HL-60 (cell line): Measurements from ENCODE around the gene GDAP1L1.

ENCODE experiments used
- DNase-seq, 2 experiments: peaks; one replicate each; pipeline ENCODE4 v3.0.0-alpha.2; 2010 to 2020; ENCODE audit warnings: low read depth in 1 of 2, low spot score in 1 of 2
- H3K27ac ChIP-seq: fragments of 250-450 bp; sonication (Bioruptor Pico); replicated peaks from 2 replicates; pipeline ENCODE4 v1.5.1; 2020; ENCODE audit warnings: mild to moderate bottlenecking, moderate library complexity
- H3K27me3 ChIP-seq: fragments of 250-450 bp; sonication (Bioruptor Pico); 2 replicates; pipeline ENCODE4 v1.5.1; 2021; ENCODE audit warnings: mild to moderate bottlenecking, moderate library complexity; ENCODE audit not compliant: insufficient read depth, poor library complexity, severe bottlenecking
- H3K4me3 ChIP-seq: replicated peaks from 2 replicates; pipeline ENCODE4 v1.5.1; 2011; ENCODE audit warnings: mild to moderate bottlenecking, control low read depth, low read length; ENCODE audit not compliant: insufficient read depth
- GABPA ChIP-seq: IDR thresholded peaks from 2 replicates; pipeline ENCODE4 v1.6.1; 2012; ENCODE audit warnings: low read depth
- POLR2AphosphoS5 ChIP-seq: IDR thresholded peaks from 2 replicates; pipeline ENCODE4 v1.6.1; 2012; ENCODE audit warnings: low read depth
- SPI1 ChIP-seq: IDR thresholded peaks from 2 replicates; pipeline ENCODE4 v1.6.1; 2012; ENCODE audit warnings: low read depth, mild to moderate bottlenecking, borderline replicate concordance
- TF ChIP-seq, protein P1 (sequence below): IDR thresholded peaks from one replicate; pipeline ENCODE4 v1.5.1; 2011; ENCODE audit warnings: low read length, control low read depth, inconsistent platforms; ENCODE audit not compliant: insufficient read depth
- TF ChIP-seq, protein P2 (sequence below): IDR thresholded peaks from 2 replicates; pipeline ENCODE4 v1.6.1; 2012; ENCODE audit warnings: low read depth; ENCODE audit not compliant: insufficient replicate concordance

GDAP1L1 gene

DNA sequence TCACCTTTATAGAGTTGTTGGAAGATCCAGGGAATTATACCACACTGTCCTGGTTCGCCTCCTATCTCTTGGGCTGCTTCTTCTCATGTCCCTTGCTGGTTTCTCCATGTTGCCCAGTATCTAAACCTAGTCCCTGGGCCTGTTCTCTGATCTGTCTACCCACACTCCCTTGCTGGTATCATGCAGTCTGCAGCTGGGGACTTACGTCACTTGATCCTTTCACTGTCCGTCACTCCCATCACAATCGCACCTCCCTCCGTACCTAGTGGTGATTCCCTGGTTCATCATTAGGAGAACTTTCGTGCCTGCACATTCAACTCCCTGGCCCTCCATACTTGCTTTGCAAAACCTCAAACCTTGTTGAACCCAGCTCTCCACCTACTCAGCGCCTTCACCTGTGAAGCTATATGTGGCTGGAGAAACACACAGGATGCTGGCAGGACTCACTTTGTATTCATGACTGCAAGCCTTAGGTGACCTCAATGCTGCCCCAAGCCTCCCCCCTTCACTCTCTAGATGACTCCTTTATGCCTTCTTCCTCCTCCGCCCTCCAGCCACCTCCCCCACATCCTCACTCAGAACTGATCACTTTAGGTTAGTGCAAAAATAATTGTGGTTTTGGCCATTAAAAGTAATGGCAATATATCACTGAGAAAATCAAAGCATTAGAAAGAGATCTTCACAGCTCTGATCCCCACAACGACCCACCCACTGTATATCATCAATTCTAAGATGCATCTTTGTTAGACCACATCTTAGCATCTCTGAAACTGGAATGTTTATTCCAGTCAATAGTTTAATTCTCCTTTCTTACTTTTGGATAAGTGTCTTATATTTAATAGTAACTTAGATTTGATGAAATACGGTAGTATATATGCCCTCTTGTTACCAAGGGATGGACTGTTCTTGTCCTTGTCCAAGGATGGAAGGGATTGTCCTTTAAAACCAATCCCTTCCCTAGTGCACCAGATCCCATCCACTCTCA lies 26.4 kb downstream of the GDAP1L1 start:
- no peak for TF ChIP-seq GABPA
- TF ChIP-seq, protein P1, sequence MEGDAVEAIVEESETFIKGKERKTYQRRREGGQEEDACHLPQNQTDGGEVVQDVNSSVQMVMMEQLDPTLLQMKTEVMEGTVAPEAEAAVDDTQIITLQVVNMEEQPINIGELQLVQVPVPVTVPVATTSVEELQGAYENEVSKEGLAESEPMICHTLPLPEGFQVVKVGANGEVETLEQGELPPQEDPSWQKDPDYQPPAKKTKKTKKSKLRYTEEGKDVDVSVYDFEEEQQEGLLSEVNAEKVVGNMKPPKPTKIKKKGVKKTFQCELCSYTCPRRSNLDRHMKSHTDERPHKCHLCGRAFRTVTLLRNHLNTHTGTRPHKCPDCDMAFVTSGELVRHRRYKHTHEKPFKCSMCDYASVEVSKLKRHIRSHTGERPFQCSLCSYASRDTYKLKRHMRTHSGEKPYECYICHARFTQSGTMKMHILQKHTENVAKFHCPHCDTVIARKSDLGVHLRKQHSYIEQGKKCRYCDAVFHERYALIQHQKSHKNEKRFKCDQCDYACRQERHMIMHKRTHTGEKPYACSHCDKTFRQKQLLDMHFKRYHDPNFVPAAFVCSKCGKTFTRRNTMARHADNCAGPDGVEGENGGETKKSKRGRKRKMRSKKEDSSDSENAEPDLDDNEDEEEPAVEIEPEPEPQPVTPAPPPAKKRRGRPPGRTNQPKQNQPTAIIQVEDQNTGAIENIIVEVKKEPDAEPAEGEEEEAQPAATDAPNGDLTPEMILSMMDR: no peak
- TF ChIP-seq, protein P2, sequence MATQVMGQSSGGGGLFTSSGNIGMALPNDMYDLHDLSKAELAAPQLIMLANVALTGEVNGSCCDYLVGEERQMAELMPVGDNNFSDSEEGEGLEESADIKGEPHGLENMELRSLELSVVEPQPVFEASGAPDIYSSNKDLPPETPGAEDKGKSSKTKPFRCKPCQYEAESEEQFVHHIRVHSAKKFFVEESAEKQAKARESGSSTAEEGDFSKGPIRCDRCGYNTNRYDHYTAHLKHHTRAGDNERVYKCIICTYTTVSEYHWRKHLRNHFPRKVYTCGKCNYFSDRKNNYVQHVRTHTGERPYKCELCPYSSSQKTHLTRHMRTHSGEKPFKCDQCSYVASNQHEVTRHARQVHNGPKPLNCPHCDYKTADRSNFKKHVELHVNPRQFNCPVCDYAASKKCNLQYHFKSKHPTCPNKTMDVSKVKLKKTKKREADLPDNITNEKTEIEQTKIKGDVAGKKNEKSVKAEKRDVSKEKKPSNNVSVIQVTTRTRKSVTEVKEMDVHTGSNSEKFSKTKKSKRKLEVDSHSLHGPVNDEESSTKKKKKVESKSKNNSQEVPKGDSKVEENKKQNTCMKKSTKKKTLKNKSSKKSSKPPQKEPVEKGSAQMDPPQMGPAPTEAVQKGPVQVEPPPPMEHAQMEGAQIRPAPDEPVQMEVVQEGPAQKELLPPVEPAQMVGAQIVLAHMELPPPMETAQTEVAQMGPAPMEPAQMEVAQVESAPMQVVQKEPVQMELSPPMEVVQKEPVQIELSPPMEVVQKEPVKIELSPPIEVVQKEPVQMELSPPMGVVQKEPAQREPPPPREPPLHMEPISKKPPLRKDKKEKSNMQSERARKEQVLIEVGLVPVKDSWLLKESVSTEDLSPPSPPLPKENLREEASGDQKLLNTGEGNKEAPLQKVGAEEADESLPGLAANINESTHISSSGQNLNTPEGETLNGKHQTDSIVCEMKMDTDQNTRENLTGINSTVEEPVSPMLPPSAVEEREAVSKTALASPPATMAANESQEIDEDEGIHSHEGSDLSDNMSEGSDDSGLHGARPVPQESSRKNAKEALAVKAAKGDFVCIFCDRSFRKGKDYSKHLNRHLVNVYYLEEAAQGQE: no peak
- no peak for TF ChIP-seq POLR2AphosphoS5
- TF ChIP-seq SPI1: no peak
- no peak for DNase-seq
- no peak overlapping the region for H3K27ac ChIP-seq
- no peaks in the 10 kb centered on the region for H3K27me3 ChIP-seq
- no peak overlapping the region for H3K4me3 ChIP-seq

DNA sequence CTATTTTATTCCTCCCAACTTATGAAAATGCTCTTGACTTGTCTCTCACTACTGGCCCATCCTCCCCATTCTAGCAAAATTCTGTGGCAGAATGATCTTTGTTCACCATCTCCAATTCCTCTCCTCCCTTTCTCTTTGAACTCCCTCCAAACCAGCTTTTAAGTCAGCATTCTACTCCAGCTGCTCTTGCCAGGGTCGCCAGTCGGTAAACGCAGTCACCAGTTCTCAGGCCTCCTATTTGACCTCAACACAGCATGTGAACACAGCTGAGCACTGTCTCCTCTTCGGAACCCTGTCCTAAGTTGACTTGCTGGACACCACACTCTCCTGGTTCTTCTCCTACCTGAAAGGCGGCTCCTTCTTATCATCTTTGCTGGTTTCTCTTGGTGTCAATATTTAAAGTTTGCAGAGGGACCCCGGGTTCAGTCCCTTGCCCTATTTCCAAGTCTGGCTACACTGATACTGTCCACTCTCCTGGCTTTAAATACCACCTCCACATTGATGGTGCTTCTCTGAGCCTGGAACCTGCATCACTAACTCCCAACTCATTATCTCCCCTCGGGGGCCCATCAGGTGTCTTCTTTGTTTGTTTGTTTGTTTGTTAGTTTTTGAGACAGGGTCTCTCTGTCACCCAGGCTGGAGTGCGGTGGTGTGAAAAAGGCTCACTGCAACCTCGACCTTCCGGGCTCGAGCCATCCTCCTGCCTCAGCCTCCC lies 27.4 kb downstream of the GDAP1L1 start:
- no peaks in the 10 kb centered on the region for H3K27me3 ChIP-seq
- TF ChIP-seq, protein P2: no peak
- TF ChIP-seq, protein P1: no peak
- no peak for TF ChIP-seq GABPA
- TF ChIP-seq SPI1: no peak
- no peak for TF ChIP-seq POLR2AphosphoS5
- no peak overlapping the region for H3K27ac ChIP-seq
- DNase-seq: no peak
- H3K4me3 ChIP-seq: no peak overlapping the region

DNA sequence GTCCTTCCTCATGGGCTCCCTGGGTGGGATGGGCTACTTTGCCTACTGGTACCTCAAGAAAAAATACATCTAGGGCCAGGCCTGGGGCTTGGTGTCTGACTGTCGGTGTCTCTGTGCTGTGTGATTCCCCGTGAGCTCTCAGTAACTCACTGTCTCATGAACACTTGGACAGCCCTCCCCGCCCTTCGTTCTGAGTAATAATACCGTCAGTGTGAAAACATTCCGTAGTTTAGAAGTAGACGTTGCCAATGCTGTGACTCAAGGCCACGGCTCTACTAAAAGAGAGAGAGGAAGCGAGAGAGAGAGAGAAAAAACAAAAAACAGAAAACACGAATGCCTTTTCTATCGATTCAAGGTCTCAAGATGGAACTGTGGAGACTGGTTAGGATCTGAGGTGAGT lies 32.1 kb downstream of the GDAP1L1 start:
- H3K4me3 ChIP-seq: no peak overlapping the region
- H3K27ac ChIP-seq: no peak overlapping the region
- no peaks in the 10 kb centered on the region for H3K27me3 ChIP-seq
- TF ChIP-seq, protein P1: no peak
- TF ChIP-seq, protein P2: no peak
- no peak for DNase-seq
